Globus pallidus (tissue), 1 donor: ENCODE results near the gene SMYD4.

Source experiments
- DNase-seq: peaks from one replicate; pipeline ENCODE4 v3.0.0-alpha.2; 2015; ENCODE audit warnings: low spot score

SMYD4 gene

GRCh38 chr17:1730326-1731193, 99.1 kb downstream of the SMYD4 start:
- no peak for DNase-seq

- no peak for DNase-seq
Measured at GRCh38 chr17:1729966-1730325, 99.8 kb downstream of the SMYD4 start.
